NCI-H146 treated with DMSO at 0.1 percent for 48 hours (cell line): ENCODE data around the gene SPATA33.
"Not testable (repeated sequence)": the region's sequence is repeated elsewhere in the genome, so short reads cannot be mapped to it uniquely, and the experiment has no call there.

ENCODE experiments used
- DNase-seq: peaks from one replicate; lab custom pipeline; 2025; ENCODE audit not compliant: unreplicated experiment; lab: John Stamatoyannopoulos, UW

Gene SPATA33

GRCh38 chr16:89624777-89625761 is 32.6 kb upstream of the SPATA33 start:
- DNase-seq = no peak

GRCh38 chr16:89629827-89630610 is 27.6 kb upstream of the SPATA33 start:
- DNase-seq = no peak

DNA sequence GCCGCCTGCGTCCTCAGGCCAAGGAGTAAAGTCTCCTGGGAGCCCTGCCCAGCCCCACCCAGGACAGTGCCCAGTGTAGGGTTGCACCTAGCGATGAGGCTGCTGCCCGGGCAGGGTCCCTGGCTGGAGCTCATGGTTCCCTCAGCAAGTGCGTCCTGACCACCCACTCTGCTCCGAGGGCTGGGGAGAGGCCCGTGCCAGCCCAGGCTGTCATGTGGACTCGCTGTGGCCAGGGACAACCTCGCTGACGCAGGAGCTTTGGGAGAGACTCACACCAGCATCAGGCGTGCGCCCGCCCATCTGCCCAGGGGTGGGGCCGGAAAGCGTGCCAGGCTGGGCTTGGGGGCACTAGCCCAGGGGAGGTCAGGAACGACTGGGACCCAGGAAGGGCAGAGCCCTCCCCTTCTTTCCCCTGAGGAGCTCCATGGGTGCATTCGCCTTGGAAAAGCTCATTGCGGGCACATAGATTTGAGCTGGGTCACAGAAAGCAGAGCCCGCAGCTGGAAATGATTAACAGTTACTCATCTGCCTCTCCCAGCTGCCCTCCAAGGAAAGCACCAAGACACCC is 24.5 kb upstream of the SPATA33 start:
- no peak for DNase-seq

GRCh38 chr16:89634463-89635385 is 22.9 kb upstream of the SPATA33 start:
- DNase-seq = not testable (repeated sequence)

DNA sequence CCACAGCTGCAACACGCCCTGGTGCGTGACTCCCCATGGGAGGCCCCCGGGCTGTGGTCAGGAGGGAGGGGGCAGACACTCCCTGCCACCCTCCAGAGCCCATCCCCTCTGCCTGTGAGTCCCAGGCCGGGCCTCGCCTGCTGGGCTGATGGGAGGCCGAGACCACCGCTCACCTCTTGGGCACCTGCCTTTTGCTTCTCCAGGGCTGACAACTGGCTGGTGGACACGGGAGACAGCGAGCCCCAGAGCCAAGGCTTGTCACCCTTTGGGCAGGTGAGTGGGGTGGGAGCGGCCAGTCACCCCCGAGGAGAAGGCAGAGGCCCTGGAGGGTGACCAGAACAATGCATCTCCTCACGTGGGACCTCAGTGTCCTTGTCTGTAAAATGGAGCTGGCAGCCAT is 21.0 kb upstream of the SPATA33 start:
- no peak for DNase-seq

GRCh38 chr16:89637379-89637778 is 20.3 kb upstream of the SPATA33 start:
- DNase-seq = no peak

DNA sequence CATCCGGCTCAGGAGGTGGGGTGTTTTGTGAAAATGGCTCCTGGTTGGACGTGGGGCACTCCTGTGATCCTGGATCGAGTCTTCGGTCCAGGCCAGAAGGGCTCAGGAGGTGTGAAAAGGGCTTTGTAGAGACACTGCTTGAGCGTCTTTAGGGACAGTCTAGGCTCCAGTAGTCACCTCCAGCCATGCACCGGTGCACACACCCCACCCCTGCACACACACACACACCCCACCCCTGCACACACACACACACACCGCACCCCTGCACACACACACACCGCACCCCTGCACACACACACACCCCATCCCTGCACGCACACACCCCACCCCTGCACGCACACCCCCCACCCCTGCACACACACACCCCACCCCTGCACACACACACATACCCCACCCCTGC is 19.2 kb upstream of the SPATA33 start:
- DNase-seq = no peak

GRCh38 chr16:89639385-89639784 is 18.3 kb upstream of the SPATA33 start:
- DNase-seq = no peak

DNA sequence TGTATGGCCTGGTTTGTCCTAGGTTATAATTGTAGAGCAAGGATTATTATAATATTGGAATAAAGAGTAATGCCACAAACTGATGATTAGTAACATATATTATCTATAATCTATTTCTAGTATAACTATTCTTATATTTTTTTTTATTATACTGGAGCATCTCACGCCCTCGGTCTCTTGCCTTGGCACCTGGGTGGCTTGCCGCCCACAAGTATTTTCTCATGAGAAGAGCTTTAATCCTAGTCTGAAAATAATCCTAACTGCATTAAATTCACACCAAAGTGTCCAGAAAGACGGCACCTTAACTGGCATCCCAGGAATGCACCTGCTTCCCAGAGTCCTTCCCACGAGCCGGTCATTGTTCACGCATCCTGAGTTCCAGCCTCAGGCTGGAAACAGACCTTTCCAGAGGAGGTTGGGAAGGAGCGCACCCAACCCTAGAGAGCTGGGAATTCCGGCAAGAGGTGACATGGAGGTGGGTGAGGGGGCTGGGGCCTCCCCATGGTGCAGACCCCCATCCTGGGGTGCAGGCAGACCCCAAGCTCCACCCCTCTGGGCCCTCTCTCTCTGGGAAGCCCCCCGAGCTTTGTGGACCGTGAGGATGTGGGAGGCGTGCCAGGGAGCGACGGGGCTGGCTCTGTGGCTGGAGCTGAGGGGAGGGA is 16.0 kb upstream of the SPATA33 start:
- DNase-seq = no peak

DNA sequence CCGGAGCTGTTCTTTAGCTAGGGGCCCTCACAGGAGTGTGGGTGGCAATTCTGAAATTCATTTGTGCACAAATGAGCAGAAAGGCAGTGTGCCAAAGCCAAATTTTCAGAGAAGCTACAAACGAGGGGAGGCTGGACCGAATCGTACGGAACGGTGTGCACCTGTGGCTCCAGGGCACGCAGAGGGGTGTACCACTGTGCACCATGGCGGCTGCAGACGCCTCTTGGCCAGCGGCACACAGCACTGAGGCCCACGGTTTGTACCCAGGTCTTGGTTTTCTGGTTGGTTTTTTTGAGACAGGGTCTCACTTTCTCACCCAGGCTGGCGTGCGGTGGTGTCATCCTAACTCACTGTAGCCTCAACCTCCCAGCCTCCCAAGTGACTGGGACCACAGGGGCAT is 15.1 kb upstream of the SPATA33 start:
- DNase-seq = no peak

DNA sequence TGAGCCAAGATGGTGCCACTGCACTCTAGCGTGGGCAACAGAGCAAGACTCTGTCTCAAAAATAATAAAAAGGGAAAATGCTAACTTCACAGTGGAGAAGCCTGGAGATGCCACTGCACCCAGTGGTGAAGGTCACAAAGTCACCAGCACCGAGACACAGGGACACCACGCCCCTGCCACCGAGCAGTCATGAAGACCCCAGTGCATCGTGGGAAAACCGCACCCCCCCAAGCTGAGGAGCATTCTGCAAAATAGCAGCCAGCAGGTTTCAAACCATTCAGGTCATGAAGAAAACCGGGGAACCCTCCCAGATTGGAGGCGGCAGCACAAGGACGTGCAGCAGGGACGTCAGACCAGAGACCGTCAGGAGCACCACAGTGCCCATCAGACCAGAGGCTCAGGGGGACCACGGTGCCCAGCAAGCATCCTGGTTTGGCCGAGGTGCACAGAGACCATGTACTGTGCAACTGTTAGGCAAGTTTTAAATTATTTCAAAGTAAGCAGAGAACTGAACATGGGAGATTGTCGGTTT is 13.8 kb upstream of the SPATA33 start:
- DNase-seq = no peak

- DNase-seq = no peak
Measured at GRCh38 chr16:89645122-89645521, 12.5 kb upstream of the SPATA33 start.

- DNase-seq = no peak
Measured at GRCh38 chr16:89646270-89646669, 11.4 kb upstream of the SPATA33 start.

DNA sequence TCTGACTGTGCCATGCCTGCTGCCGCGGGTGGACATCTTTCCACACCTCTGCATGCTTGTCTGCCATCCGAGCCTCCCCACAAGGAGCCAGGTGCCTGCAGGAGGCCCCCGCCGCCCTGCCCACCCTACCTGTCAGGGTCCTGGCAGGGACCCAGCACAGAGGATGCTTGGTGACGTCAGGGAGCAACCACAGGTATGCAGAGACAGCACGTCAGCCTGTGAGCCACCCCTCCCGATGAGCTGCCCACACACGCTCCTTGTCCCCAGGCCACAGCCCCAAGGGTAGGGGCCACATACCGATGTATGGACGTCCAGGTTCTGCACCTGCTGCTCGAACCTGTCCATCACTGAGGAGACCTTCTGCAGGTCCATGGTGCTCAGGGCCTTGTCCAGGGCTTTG is 10.7 kb upstream of the SPATA33 start:
- DNase-seq = no peak

DNA sequence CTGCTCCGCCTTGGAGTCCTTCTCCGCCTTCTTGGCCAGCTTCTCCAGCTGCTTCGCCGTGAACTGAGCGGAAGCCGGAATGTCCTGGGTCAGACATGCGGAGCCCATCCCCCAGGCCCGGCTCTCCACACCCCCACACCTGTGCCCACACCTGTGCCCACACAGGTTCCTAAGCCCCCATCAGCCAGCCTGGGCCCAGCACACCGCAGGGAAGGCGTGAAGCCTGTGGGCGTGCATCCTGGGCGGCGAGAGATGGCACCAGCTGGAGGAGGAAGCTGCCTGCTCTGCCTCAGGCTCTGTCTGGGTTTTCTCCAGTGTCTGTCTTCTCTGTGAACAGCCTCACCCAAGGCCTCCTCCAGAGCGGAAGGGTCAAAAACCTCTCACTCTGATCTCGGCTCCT is 6.1 kb upstream of the SPATA33 start:
- DNase-seq = no peak

- no peak for DNase-seq
Measured at GRCh38 chr16:89653656-89654295, 3.9 kb upstream of the SPATA33 start.

DNA sequence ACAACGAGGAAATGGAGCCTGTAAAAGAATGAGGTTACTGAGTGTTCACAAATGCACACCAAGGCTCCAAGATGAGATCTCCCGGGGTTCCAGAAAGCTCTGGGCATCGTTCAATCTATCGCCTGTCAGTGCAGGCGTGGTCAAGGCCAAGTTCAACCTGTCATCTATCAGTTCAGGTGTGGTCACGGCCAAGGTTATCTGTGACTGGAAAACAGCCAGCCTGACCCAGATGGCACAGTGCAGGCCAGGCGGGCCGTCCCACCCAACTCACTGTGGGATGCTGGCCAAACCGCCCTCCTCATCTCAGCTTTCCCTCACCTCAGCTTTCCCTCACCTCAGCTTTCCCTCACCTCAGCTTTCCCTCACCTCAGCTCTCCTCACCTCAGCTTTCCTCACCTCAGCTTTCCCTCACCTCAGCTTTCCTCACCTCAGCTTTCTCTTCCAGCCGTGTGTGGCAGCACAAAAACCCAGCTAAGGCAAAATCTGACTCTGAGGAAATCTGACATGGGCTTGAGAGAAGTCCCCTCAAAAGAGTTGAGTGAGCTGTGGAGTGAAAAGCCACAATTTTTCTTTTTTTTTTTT is 2.5 kb upstream of the SPATA33 start:
- DNase-seq = no peak

DNA sequence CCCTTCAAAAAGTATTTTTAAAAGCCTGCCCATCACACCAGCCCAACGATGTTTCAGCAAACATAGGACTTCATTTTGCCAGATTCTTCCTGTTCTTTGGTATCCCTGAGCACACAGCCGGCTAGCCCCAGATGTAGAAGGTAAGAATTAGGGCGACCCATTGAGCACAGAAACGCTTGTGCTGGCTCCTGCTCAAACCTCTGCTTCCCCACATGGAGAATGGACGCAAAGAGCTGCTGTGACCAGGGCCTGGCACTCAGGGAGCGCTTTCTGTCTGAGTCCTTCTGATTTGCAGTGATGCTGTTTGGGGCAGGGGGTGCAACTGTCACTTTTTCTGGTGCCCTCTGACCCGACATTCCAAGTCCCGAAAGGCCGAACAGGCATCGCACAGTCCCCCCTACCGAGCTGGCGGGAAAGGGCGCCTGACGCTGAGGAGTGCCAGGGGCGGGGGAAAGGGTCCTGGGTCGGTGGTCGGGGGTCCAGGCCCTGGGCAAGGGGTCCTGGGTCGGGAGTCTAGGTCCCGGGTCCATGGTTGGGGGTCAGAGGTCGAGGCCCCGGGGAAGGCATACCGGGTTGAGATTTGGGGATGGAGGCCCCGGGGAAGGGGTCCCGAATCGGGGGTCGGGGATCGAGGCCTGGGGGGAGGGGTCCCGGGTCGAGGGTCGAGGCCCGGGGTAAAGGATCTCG is 1.1 kb upstream of the SPATA33 start:
- no peak for DNase-seq
